Ecto neural progenitor cell (in vitro differentiated cells): ENCODE results near the gene MYT1.

ENCODE experiments used
- DNase-seq: peaks from one replicate; pipeline ENCODE4 v3.0.0-alpha.2; 2018; ENCODE audit warnings: low spot score

The MYT1 gene

GRCh38 chr20:64219202-64219601, 55.0 kb downstream of the MYT1 start:
- DNase-seq: no peak

- DNase-seq: no peak
Measured at GRCh38 chr20:64219730-64220129, 55.5 kb downstream of the MYT1 start.

GRCh38 chr20:64220420-64220819, 56.2 kb downstream of the MYT1 start:
- no peak for DNase-seq

GRCh38 chr20:64220891-64221527, 56.8 kb downstream of the MYT1 start:
- no peak for DNase-seq

GRCh38 chr20:64222291-64222735, 58.1 kb downstream of the MYT1 start:
- DNase-seq: no peak

GRCh38 chr20:64222851-64223525, 58.7 kb downstream of the MYT1 start:
- DNase-seq: no peak

GRCh38 chr20:64223526-64224067, 59.3 kb downstream of the MYT1 start:
- peak; percentile 88 for DNase-seq

- no peak for DNase-seq
Measured at GRCh38 chr20:64224351-64225170, 60.3 kb downstream of the MYT1 start.

GRCh38 chr20:64225171-64225595, 60.9 kb downstream of the MYT1 start:
- DNase-seq: no peak

GRCh38 chr20:64225828-64226598, 61.8 kb downstream of the MYT1 start:
- no peak for DNase-seq

- DNase-seq: no peak
Measured at GRCh38 chr20:64226686-64227580, 62.7 kb downstream of the MYT1 start.

- DNase-seq: no peak
Measured at GRCh38 chr20:64228086-64228653, 63.9 kb downstream of the MYT1 start.

- DNase-seq: no peak
Measured at GRCh38 chr20:64228751-64229506, 64.7 kb downstream of the MYT1 start.

- DNase-seq: no peak
Measured at GRCh38 chr20:64229507-64230061, 65.3 kb downstream of the MYT1 start.

- DNase-seq: no peak
Measured at GRCh38 chr20:64230461-64231145, 66.4 kb downstream of the MYT1 start.

- no peak for DNase-seq
Measured at GRCh38 chr20:64231621-64232550, 67.6 kb downstream of the MYT1 start.

GRCh38 chr20:64232794-64233193, 68.5 kb downstream of the MYT1 start:
- no peak for DNase-seq

GRCh38 chr20:64233725-64234124, 69.5 kb downstream of the MYT1 start:
- no peak for DNase-seq
